Calu3 (cell line): ENCODE data around the gene RAB42. TPM values are rescaled to one million over a fixed set of nuclear protein-coding genes. Genes with fewer than 3 reads are reported as not detected.

Source experiments
- BruUV-seq: library from RNA; stranded (reverse); fragments of 400-500 nt; replicated peaks from 2 replicates; lab custom pipeline; 2021; lab: Mats Ljungman, UMichigan
- CTCF ChIA-PET: fragments of 300-600 bp; sonication (Branson Sonifier 250); formaldehyde crosslinking; loops from one replicate; lab custom pipeline; 2022; ENCODE audit warnings: antibody characterized with exemption; lab: Charles Lee
- DNase-seq: peaks from one replicate; pipeline ENCODE4 v3.0.0; 2022
- H3K27ac Mint-ChIP-seq: one replicate; pipeline ENCODE4 v1.8.0; 2022; ENCODE audit warnings: mixed read lengths; ENCODE audit not compliant: unreplicated experiment
- H3K27me3 Mint-ChIP-seq: one replicate; pipeline ENCODE4 v1.8.0; 2022; ENCODE audit warnings: mixed read lengths; ENCODE audit not compliant: unreplicated experiment
- H3K36me3 Mint-ChIP-seq: one replicate; pipeline ENCODE4 v1.8.0; 2022; ENCODE audit warnings: mild to moderate bottlenecking, moderate library complexity, mixed read lengths; ENCODE audit not compliant: insufficient read depth, unreplicated experiment
- H3K4me1 Mint-ChIP-seq: one replicate; pipeline ENCODE4 v1.8.0; 2022; ENCODE audit warnings: mild to moderate bottlenecking, low read depth, mixed read lengths; ENCODE audit not compliant: unreplicated experiment
- H3K4me3 Mint-ChIP-seq: one replicate; pipeline ENCODE4 v1.8.0; 2022; ENCODE audit warnings: mild to moderate bottlenecking, low read depth, moderate library complexity, mixed read lengths; ENCODE audit not compliant: unreplicated experiment
- H3K9me3 Mint-ChIP-seq: one replicate; pipeline ENCODE4 v1.8.0; 2022; ENCODE audit warnings: low read depth, mixed read lengths; ENCODE audit not compliant: unreplicated experiment
- intact Hi-C: fragments of 100-400 bp; cut with micrococcal nuclease; formaldehyde crosslinking; loops from one replicate; pipeline ENCODE4 v1.10.0; 2022; ENCODE audit not compliant: unreplicated experiment
- total RNA-seq: library from RNA; stranded (reverse); gene quantifications from 2 replicates; pipeline ENCODE4 v1.2.3, GENCODE V29; 2022
- TF ChIP-seq, protein P1 (sequence below): fragments of 200-600 bp; IDR thresholded peaks from one replicate; pipeline ENCODE4 v1.8.0; 2022; ENCODE audit warnings: antibody characterized with exemption; ENCODE audit not compliant: unreplicated experiment

The RAB42 gene
- total RNA-seq, 1 experiment from 2014 or later, result 1.1 TPM

DNA sequence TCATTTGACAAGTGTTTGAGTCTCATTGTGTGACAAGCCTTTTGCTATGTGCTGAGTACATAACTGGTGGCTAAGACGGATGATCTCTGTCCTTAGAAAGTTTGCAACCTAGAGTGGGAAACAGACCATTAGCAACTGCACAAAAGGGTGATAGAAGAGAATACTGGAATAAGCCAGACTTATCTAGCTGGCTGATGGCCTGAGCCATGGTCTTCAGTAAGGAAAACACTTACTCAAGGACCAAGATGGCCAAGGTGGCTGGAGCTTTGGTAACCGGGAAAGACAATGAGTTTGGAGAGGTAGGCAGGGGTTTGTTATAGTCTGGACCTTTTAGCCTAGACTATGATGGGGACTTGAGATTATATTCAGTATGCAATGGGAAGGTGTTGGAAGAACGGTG is 52.4 kb downstream of the RAB42 start:
- Mint-ChIP-seq H3K36me3 (peaks cover 46% of the 10 kb centered on the region), H3K4me3 (peak overlapping the region; percentile 96), H3K9me3 (no peaks in the 10 kb centered on the region), H3K27ac (peak overlapping the region; percentile 87), H3K27me3 (no peaks in the 10 kb centered on the region), H3K4me1 (peaks cover 33% of the 10 kb centered on the region)
- BruUV-seq, result no TSS peak
- CTCF ChIA-PET, result interaction anchor here (0.7 kb wide), 1 partner anchor 316 kb away, joined by 3 read pairs; the partner anchor contains the start of gene MED18
- no peak for DNase-seq
- intact Hi-C loops, result no loop called here
- TF ChIP-seq, protein P1, sequence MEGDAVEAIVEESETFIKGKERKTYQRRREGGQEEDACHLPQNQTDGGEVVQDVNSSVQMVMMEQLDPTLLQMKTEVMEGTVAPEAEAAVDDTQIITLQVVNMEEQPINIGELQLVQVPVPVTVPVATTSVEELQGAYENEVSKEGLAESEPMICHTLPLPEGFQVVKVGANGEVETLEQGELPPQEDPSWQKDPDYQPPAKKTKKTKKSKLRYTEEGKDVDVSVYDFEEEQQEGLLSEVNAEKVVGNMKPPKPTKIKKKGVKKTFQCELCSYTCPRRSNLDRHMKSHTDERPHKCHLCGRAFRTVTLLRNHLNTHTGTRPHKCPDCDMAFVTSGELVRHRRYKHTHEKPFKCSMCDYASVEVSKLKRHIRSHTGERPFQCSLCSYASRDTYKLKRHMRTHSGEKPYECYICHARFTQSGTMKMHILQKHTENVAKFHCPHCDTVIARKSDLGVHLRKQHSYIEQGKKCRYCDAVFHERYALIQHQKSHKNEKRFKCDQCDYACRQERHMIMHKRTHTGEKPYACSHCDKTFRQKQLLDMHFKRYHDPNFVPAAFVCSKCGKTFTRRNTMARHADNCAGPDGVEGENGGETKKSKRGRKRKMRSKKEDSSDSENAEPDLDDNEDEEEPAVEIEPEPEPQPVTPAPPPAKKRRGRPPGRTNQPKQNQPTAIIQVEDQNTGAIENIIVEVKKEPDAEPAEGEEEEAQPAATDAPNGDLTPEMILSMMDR, result no peak

Other genes starting within 250 kb of the RAB42 start
- 58.0 and 58.7 TPM in 2 replicates for gene PHACTR4, start 222.5 kb upstream of the RAB42 start, total RNA-seq
- gene RCC1, start 86.2 kb upstream of the RAB42 start, total RNA-seq, result 95.3 and 95.9 TPM in 2 replicates
- gene TRNAU1AP, start 39.2 kb upstream of the RAB42 start, total RNA-seq, result 29.9 and 40.4 TPM in 2 replicates
- gene TAF12, start 50.8 kb downstream of the RAB42 start, total RNA-seq, result 21.6 and 22.4 TPM in 2 replicates
- gene RNU11, start 56.3 kb downstream of the RAB42 start, total RNA-seq, result not detected in 2 replicates
- gene GMEB1, start 76.5 kb downstream of the RAB42 start, total RNA-seq, result 10.3 and 12.7 TPM in 2 replicates
- gene YTHDF2, start 144.7 kb downstream of the RAB42 start, total RNA-seq, result 106 and 117 TPM in 2 replicates
- 0.07 TPM in 1 of 2 replicates, not detected in the other for gene OPRD1, start 219.9 kb downstream of the RAB42 start, total RNA-seq